ENCODE data around the gene SAMD1. TPM values are rescaled to one million over a fixed set of nuclear protein-coding genes. Genes with fewer than 3 reads are reported as not detected.
A peak's percentile ranks its signal among the peaks of the same experiment; 100 is the strongest.

Gene SAMD1
- total RNA-seq, 1 experiment from 2014 or later, result 108 TPM

- H3K27me3 ChIP-seq (ENCODE audit: insufficient read depth, low read length), result no peaks in the 10 kb centered on the region; the same call in 1 of the 2 replicates
- peaks cover 2% of the 10 kb centered on the region; the same call in 1 of the 2 replicates for H3K79me2 ChIP-seq (ENCODE audit: insufficient read depth, low read length)
- no peaks in the 10 kb centered on the region for H3K79me1 ChIP-seq (ENCODE audit: insufficient read depth, low read depth, low read length, poor library complexity, severe bottlenecking)
- H2AFZ ChIP-seq (ENCODE audit: low read length), result no peak overlapping the region
- peak overlapping the region; percentile 50 for H3K14ac ChIP-seq (ENCODE audit: insufficient read depth, low read length)
- peak overlapping the region; percentile 75 for H2BK12ac ChIP-seq (ENCODE audit: insufficient read length, low read depth, low read length)
- no peak overlapping the region for H4K8ac ChIP-seq (replicated peaks; ENCODE audit: insufficient read length, low read depth, low read length)
- Mint-ChIP-seq H3K27me3 (ENCODE audit: low read depth) (peaks cover 2% of the 10 kb centered on the region; the same call in 1 of the 2 replicates), H3K4me1 (peaks cover 31 to 34% of the 10 kb centered on the region in 2 experiments), H3K36me3 (ENCODE audit: insufficient read depth in 1 of 3, low read depth in 3 of 3) (no peaks in the 10 kb centered on the region; a peak in 1 of 7 replicates), H3K27ac (peak overlapping the region; percentile 61 to 86 (median 79); a peak in 2 of 7 replicates), H3K9me3 (no peaks in the 10 kb centered on the region), H3K4me3 (no peak overlapping the region)
- no peak overlapping the region for H2BK15ac ChIP-seq (ENCODE audit: low read depth, low read length)
- no peak overlapping the region for H3K4ac ChIP-seq (ENCODE audit: low read depth, low read length)
- no peak overlapping the region for H3K18ac ChIP-seq (ENCODE audit: insufficient read length, low read depth, low read length)
- H4K91ac ChIP-seq (ENCODE audit: insufficient read length, low read depth, low read length), result no peak overlapping the region
- TF ChIP-seq CTCF (conservative IDR thresholded peaks at IDR 0.05), result no peak
- H2BK120ac ChIP-seq (ENCODE audit: low read depth, low read length, poor library complexity, severe bottlenecking), result no peak overlapping the region
- no peak overlapping the region for H3K4me2 ChIP-seq (ENCODE audit: insufficient read depth, insufficient read length, low read length)
- H2BK5ac ChIP-seq (ENCODE audit: insufficient read length, low read length), result no peak overlapping the region
- H3K23ac ChIP-seq (ENCODE audit: insufficient read length, low read depth, low read length), result no peak overlapping the region
- no peak overlapping the region for H2AK5ac ChIP-seq (ENCODE audit: insufficient read length, low read length)
- H2BK20ac ChIP-seq (ENCODE audit: low read depth, low read length, poor library complexity, severe bottlenecking), result no peak overlapping the region
- H3K56ac ChIP-seq (ENCODE audit: insufficient read length, low read depth, low read length), result no peak overlapping the region
- no peak overlapping the region for H4K5ac ChIP-seq (ENCODE audit: insufficient read length, low read depth, low read length)
- no peaks in the 10 kb centered on the region for H3K9me3 ChIP-seq (ENCODE audit: control insufficient read depth, low read depth, low read length)
- H3K9ac ChIP-seq (ENCODE audit: extremely low read depth, insufficient read length, low read length), result no peak overlapping the region
- no peak overlapping the region for H3K27ac ChIP-seq (ENCODE audit: insufficient read length, low read depth, low read length)
- no peak overlapping the region for H3T11ph ChIP-seq (ENCODE audit: low read length)
- H3K23me2 ChIP-seq (ENCODE audit: insufficient read length, low read depth, low read length, poor library complexity, severe bottlenecking), result peaks cover 8% of the 10 kb centered on the region
- no peak for DNase-seq
- no CpG with 5 or more reads among the region's 12 CpGs for WGBS (ENCODE audit: extremely low coverage, insufficient read length, low lambda C conversion rate)
- peaks cover 9% of the 10 kb centered on the region; the same call in 1 of the 2 replicates for H3K4me1 ChIP-seq (ENCODE audit: insufficient read depth, low read length)
- H4K20me1 ChIP-seq (ENCODE audit: control insufficient read depth, insufficient read depth, insufficient read length), result no peaks in the 10 kb centered on the region
These were observed 21.7 kb upstream of the SAMD1 start for GRCh38 chr19:14112051-14112808.
